SIG-M5 (cell line): ENCODE data around the gene PLIN4.
"Not testable (repeated sequence)": the region's sequence is repeated elsewhere in the genome, so short reads cannot be mapped to it uniquely, and the experiment has no call there.

Source experiments
- DNase-seq: peaks from one replicate; lab custom pipeline; 2025; lab: John Stamatoyannopoulos, UW

Gene PLIN4, protein sequence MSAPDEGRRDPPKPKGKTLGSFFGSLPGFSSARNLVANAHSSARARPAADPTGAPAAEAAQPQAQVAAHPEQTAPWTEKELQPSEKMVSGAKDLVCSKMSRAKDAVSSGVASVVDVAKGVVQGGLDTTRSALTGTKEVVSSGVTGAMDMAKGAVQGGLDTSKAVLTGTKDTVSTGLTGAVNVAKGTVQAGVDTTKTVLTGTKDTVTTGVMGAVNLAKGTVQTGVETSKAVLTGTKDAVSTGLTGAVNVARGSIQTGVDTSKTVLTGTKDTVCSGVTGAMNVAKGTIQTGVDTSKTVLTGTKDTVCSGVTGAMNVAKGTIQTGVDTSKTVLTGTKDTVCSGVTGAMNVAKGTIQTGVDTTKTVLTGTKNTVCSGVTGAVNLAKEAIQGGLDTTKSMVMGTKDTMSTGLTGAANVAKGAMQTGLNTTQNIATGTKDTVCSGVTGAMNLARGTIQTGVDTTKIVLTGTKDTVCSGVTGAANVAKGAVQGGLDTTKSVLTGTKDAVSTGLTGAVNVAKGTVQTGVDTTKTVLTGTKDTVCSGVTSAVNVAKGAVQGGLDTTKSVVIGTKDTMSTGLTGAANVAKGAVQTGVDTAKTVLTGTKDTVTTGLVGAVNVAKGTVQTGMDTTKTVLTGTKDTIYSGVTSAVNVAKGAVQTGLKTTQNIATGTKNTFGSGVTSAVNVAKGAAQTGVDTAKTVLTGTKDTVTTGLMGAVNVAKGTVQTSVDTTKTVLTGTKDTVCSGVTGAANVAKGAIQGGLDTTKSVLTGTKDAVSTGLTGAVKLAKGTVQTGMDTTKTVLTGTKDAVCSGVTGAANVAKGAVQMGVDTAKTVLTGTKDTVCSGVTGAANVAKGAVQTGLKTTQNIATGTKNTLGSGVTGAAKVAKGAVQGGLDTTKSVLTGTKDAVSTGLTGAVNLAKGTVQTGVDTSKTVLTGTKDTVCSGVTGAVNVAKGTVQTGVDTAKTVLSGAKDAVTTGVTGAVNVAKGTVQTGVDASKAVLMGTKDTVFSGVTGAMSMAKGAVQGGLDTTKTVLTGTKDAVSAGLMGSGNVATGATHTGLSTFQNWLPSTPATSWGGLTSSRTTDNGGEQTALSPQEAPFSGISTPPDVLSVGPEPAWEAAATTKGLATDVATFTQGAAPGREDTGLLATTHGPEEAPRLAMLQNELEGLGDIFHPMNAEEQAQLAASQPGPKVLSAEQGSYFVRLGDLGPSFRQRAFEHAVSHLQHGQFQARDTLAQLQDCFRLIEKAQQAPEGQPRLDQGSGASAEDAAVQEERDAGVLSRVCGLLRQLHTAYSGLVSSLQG (N-terminal part only)

DNA sequence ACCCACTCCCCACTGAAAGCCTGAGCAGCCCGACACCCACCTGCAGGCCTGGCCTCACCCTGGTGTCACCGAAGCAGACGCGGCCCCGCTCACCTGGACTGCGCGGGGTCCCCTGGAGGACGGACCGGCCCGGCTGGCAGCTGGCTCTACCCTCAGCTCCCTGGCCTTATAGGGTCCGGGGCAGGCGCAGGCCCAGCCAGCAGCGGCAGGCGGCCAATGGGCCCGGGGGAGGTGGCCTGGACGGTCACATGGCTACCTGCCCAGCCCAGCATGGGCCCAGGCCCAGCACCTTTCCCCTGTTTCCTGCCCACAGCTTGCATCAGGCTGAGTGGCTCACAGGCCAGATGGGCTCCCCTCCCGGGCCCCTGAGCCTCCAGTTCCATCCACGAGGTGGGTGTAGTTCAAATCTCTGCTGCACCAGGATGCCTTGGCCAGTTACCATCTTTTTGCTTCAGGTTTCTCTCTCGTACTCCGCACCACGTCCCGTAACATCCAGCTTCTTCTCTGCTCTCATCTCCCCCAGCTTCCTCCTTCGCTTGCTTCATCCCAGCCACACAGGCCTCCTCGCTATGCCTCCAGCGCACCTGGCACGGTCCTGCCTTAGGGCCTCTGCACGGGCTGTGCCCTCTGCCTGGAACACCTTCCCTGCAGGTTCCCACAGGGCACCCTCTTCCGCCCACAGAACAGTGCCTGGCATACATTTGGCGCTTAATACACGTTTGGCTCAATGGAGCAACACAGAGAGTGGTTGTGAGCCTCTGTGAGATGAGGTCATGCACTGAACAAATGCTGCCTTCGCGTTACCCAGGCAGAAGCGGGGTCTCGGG, at the start of gene PLIN4:
TSS of gene PLIN4 (minus strand) at position 142 of the 827 bp plus-strand sequence. CDS start 214 bp downstream, outside the sequence.
- no peak for DNase-seq

DNA sequence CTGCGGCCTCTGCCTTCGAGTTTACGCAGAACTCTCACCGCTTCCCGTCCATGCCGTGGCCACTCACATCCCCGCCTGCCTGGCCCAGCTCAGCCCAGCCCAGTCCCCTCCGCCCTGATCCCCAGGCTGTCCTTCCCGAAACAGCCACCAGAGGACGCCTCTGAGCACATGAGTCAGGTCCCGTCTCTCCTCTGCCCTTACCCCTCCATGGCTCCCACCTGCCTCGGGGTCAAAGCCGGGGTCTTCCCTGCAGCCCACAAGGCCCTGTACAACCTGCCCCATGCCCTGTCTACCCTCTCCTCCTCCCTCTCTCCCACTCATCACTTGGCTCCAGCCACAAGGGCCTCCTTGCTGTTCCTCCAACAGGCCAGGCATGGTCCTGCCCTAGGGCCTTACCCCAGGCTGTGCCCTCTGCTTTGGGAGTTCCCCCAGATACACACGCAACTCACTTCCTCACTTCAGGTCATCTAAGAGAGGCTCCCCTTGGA, 49.3 kb upstream of the PLIN4 start:
- no peak for DNase-seq

DNA sequence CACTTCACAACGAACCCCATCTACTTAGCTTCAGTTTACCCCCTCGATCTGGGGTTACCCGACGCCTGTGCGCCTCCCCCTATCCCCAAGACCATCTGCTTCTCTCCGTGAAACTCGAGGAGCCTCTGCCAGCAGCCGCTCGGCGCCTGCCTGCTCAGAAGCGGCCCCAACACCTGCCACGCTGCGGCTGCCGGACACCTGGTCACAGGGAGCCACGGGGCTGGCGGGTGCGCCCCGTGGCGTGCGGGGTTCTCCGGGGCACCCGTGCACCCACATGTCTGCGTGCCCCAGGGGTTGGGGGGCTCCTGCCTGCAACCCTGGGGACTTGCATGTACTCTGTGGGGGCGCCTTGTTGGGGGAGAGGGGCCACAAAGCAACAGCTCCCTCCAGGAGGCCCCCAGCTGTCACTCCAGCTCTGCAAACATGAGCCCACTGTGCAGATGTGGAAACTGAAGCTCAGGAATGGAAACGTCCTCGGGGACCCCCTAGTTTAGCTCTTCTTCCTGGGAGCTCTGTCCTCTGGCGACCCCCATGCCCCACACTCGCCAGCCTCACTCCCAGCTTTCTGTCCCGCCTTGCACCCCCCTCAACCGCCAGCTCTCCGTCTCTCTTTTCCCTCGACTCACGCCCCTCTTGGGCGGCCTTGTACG, 48.2 kb upstream of the PLIN4 start:
- no peak for DNase-seq

DNA sequence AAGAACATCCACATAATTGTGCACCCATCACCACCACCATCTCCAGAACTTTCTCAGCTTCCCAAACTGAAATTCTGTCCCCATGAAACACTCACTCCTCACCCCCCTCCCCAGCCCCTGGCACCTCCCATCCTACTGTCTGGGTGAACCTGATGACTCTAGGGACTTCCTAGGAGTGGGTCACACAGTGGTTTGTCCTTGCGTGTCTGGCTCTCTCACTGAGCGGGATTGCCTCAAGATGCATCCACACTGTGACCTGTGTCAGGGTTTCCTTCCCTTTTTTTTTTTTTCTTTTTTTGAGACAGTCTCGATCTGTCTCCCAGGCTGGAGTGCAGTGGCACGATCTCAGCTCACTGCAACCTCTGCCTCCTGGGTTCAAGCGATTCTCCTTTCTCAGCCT, 45.3 kb upstream of the PLIN4 start:
- DNase-seq, result not testable (repeated sequence)

DNA sequence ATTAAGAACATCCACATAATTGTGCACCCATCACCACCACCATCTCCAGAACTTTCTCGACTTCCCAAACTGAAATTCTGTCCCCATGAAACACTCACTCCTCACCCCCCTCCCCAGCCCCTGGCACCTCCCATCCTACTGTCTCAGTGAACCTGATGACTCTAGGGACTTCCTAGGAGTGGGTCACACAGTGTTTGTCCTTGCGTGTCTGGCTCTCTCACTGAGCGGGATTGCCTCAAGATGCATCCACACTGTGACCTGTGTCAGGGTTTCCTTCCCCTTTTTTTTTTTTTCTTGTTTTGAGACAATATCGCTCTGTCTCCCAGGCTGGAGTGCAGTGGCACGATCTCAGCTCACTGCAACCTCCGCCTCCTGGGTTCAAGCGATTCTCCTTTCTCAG, 43.8 kb upstream of the PLIN4 start:
- DNase-seq, result not testable (repeated sequence)

DNA sequence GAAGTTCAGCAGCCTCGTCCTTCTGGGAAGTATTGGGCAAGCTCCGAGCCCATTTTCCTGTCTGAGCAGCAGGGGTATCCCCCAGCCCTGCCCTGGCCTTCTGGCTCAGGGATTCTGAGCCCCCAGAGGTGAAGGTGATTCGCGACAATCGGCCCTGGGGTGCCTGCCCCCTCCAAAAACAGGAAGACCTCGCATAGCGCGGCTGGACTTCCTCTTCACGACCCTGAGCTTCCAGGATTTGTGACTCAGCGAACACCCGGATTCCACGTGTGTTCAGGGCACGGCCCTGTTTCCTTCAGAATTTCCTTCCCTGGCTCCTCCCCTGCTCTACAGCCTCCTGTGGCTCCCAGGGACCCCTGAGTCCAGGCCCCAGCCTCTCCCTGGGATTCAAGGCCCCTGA, 41.3 kb upstream of the PLIN4 start, which contains the start of gene SEMA6B:
TSS of gene SEMA6B (minus strand) at position 116 of the 400 bp plus-strand sequence. CDS start 1,227 bp downstream, outside the sequence.
- no peak for DNase-seq

DNA sequence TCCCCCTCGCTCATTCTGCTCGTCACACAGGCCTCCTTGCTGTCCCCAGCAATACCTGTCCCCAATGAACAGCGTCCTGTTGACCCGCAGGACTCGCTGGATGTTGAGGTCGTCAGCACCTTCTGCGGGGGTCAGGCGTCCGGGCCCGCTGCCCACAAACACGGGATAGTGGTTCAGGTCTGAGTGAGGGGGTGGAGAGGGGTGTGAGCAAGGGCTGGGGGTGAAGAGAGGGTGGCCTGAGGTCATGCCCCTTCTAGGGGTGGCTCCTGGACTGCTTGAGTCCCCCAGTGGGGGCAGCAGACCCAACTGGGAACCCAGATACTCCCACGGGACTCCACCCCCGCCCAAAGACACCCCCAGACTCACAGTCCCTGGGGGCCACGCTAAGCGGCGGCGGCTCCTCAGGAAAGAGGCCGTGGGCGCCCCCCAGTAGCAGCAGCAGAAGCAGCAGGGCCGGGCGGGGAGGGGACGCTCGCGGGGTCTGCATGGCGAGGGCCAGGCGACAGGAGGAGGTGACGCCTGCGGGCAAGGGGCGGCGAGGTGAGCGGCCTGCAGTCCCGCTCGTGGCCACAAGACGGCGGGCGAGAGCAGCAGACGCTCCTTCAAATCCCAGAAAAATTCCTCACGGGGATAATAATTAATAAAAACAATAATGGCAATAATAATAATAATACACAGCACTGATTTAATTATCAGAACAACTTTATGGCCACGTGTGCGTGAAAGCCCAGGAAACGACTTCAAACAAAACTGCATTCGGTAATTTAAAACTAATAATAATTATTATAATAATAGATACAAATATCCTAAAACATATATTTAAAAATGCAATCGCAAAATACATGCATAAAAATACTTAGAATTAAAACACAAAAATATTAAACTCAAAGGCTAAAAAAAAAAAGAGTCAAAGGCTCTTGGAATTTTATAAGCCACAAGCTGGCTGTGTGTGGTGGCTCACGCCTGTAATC, 40.0 kb upstream of the PLIN4 start:
- DNase-seq, result no peak

DNA sequence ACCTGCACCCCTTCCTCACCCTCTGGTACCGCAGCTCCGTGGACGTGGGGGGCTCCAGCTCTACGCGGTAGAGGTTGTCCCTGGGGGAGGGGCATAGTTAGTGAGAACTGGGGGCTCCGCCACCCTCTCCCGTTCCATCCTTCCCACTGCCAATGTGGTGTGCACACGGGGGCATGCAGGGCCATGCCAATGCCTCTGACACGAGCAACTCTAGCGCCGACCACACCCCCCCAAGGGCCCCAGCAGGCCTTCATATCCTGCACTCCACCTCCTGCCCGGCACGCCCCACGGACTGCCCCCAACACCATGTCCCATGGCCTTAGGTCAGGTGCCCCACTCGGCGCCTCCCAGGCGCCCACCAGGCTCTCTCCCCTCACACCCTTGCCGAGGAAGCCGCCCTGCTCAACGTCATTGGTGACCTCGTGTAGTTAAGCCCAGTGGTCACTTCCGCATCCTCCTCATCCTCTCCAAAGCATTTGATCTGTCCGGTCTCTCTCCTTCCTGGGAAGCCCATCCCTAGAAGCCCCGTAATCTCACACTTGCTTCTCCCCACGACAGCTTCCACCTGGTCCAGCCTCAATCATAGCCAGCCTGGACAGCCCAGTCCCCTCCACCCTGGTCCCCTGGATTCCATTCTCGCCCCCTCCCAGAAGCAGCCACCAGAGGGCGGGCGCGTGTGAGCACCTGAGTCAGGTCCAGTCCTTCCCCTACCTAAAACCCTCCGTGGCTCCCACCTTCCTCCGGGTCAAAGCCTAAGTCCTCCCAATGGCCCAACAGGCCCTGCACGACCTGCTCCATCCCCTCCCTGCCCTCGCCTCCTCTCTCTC, 39.1 kb upstream of the PLIN4 start:
- DNase-seq, result no peak

DNA sequence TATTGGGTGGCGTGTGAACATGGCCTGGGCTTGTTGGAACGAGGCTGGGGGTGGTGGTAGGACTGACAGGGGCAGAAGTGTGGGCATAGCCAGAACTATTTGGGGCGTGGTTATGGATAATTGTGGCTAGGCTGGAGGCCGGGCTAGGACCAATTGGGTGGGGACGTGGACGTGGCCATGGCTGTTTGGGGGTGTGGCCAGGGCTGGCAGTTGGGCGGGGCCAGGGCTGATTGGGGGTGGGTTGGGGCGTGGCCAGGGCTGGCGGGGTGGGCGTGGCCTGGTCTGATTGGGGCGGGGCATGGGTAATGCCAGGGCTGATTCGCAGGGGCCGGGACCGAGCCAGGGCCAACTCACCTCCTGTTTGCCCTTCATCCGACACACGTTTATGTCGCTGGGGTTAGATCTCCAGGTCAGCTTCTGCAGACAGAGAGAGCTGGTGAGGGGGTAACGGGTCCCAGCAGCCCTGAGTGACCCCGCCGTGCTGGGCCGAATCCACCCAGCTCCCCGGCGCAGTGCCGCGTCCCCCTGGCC, 38.4 kb upstream of the PLIN4 start:
- DNase-seq, result no peak

DNA sequence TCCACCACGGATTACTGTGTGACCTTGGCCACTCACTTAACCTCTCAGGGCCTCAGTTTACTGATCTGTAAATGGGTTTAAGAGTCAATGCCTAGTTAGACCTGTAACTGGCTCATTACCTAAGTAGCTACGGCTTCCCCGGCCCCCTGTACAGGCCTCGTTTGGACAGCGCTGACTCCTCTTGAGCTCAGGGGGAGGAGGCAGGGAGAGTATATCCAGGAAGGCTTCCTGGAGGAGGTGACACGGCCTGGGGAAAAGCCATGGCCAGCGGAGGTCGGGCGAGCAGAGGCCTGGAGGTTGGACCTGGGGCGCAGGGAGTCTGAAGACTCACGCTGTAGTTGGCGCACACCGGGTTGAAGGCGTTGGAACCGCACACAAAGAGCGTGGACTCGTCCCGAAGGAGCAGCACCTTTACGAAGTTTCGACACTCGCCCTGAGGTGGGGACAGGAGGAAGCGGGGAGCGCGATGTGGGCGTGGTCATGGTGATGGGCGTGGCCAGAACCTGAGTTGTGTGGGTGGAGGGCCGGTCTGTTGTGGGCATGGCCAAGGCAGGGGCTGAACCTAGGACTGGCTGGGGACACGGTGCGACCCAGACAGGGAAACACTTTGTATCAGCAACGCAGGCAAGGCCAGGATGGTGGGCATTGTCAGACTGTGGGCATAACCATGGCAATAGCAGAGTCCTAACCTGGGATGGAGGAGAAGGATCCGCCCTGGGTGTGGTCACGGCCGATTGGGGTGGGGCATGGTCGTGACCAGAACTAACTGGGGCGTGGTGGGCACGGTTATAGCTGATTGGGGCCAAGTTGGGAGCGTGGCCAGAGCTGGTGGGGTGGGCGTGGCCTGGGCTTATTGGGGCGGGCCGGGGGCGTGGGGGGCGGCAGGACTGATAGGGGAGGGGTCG, 37.6 kb upstream of the PLIN4 start:
- DNase-seq, result no peak

DNA sequence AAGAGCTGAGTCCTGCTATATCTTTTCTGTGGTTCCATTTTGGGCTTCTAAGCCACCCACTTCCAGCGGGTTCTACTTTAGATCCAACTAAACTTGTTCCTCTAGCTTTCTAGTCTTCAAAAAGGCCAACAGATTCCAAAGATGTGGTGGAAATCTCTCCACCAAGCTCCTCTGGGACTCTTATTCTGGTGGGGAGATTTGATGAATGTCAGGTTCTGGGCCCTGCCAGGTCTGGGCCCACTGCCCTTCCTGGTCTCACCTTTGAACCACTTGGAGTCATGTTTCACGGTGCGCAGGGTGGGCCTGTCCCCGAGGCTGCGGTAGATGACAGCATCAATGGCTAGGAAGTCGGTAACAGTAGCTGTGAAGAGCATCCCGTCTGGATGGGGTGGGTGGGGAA, 36.4 kb upstream of the PLIN4 start:
- no peak for DNase-seq

DNA sequence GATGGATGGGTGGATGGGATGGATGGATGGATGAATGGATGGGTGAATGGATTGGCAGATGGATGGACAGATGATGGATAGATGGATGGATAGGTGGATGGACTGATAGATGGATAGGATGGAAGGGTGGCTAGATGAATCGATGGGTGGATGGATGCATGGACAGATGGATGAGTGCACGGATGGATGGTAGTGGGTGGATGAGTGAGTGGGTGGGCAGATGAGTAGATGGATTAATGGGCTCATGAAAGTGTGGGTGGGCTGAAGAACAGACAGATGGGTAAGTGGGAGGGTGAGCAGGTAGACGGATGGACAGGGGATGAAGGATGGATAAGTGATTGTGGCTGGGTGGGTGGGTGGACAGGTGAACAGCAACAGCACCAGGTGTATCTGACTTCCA, 35.5 kb upstream of the PLIN4 start:
- no peak for DNase-seq

DNA sequence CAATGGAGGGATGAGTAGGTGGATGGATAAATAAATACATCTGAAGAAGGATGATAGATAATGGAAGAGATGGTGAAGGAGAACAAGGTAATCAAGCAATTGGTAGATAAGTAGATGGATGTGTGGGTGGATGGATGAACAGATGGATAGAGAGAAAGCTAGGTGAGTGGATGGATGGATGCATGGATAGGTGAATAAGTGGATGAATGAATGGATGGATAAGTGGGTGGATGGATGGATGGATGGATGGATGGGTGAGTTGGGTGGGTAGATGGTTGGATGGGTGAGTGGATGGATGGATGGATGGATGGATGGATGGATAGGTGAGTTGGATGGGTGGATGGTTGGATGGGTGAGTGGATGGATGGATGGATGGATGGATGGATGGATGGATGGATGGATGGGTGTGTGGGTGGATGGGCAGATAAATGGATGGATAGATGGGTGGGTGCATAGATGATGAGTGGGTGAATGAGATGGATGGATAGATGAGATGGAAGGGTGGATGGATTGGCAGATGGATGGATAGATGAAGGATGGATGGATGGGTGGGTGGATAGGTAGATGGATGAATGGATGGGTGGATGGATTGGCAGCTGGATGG, 34.9 kb upstream of the PLIN4 start:
- no peak for DNase-seq

DNA sequence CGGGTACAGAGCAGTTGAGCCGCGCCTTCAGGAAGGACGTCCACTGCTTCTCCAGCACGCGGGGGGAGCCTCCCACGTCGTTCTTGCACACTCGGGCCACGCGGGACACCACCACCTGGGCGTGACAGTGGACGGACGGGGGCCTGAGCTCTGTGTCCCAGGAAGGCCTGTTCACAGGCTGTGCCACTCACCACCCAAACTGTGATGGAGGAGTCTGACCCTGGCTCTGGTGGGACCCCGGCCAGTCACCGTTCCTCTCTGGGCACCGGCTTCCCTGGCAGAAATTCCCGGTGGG, 34.2 kb upstream of the PLIN4 start:
- DNase-seq, result no peak

DNA sequence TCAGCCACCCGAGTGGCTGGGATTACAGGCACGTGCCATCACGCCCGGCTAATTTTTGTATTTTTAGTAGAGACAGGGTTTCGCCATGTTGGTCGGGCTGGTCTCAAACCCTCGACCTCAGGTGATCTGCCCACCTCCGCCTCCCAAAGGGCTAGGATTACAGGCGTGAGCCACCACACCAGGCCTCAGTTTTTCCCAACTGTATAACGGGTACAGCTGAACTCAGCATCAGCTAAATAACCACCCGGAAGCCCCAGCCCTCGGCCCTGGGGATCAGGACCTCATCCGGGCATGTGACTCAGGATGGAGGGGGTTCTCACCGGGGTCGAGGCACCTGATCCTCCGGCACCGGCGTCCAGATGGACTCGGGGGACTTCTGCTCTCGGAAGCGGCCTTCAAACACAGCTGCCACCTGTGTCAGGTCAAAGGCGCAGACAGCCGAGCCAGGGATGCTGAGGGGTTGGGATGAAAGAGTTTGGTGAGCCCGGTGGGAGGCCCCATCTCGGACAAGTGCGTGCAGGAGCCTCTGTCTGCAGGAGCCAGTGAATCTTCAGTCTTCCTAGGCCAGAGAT, 32.3 kb upstream of the PLIN4 start:
- no peak for DNase-seq

DNA sequence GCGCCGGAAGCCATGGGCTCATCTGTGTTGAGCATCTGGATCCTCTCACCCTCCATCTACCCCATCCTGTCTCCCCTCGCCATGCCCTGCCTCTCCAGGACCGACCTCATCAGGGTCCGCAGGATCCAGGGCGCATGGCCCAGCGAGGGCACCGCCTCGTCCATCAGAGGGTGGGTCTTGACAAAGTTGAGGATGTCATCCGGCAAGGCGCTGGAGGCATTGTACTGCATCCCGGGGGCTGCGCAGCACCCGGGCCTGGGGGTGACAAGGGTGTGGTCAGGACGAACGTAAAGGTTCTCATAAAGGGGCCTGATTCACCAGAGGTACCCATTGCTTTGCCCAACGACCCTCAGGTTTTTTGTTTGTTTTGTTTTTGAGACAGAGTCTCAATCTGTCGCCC, 31.7 kb upstream of the PLIN4 start:
- DNase-seq, result no peak

DNA sequence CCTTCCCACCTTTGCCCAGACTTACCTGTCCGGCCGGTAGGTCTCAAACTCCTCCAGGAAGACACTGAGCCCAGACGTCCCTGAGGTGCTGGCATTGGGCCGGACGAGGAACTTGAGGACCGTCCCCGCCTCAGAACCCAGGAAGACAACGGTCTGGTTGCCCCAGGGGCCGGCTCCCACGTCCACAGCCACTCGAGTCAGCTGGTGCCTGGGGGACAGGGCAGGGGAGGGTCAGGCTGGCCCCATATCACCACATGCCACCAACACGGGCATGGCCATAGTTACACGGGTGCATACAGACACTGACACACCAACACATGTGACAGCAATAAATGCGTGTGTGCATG, 29.9 kb upstream of the PLIN4 start:
- DNase-seq, result no peak
